UCSD-AML1 (cell line): Measurements from ENCODE around the gene DNAJC11.
"Not testable (repeated sequence)": the region's sequence is repeated elsewhere in the genome, so short reads cannot be mapped to it uniquely, and the experiment has no call there.

Experiments used
- DNase-seq: peaks from one replicate; lab custom pipeline; 2025; ENCODE audit not compliant: unreplicated experiment; lab: John Stamatoyannopoulos, UW

DNAJC11 gene

DNA sequence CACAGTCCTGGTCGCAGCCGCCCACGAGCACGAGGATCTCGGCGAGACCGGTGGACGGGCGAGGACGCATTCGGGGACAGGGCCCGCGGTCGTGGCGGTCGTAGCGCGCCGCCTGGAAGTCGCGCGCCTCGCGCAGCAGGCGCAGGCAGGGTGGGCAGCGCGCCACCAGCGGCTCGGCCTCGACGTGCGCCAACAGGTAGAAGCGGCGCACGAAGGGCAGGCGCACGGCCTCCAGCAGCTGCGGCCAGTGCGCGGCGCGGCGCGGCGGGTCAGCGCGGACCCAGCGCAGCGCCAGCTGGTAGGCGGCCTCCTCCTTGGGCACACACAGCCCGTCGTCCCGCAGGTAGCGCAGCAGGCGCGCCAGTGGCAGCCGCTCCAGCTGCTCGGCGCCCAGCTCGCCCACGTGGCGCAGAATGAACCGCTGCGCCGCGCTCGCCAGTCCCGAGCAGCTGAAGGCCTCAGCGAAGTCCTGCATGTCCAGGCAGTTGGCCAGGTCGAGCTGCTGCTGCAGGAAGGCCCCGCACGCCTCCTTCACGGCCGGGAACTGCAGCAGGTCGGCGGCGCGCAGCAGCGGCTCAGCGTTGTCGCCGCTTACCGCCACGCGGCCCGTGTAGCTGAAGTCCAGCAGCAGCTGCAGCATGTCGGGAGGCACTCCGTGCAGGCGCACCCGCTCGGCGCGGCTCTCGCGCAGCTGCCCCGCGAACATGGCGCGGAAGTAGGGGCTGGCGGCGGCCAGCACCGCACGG, 99.5 kb downstream of the DNAJC11 start:
- no peak for DNase-seq

DNA sequence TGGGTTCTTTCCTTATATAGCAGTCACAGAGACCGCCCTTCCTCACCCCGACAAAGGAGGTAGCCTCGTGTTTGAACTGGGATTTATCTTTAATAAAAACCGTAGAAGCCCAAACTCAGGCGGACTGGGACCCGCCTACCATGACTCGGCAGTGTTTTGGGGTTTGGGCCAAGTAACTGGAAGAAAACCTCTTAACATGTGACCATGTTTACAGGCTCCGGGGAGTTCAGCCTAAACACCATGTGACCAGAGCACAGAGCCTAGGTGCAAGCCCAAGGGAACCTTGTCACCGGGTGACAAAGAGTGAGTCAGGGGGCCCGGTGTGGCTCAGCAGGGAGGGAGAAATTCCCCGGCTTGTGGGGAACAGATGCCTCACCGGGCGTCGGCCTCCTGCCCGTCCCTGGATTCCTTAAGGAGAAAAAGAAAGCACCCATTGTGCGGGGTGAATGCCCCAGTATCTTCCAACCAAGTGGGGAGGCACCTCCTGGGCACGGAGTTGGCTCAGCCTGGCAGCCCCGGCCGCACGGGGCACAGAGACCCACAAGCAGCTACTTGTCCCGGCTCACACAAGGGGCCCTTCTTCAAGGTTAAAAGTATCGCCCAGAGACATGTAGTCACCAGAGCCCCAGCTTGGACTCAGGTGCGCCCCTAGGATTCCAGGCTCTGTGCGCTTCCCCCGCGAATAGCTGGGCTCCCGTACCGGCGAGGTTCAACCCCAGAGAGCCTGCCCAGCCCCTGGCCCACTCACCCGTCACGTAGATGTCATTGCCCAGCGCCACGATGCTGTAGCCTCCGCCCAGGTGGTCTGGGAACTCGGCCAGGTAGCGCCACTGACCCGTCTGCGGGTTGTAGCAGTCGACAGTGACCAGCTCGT, 100.3 kb downstream of the DNAJC11 start:
- peak; percentile 62 for DNase-seq

DNA sequence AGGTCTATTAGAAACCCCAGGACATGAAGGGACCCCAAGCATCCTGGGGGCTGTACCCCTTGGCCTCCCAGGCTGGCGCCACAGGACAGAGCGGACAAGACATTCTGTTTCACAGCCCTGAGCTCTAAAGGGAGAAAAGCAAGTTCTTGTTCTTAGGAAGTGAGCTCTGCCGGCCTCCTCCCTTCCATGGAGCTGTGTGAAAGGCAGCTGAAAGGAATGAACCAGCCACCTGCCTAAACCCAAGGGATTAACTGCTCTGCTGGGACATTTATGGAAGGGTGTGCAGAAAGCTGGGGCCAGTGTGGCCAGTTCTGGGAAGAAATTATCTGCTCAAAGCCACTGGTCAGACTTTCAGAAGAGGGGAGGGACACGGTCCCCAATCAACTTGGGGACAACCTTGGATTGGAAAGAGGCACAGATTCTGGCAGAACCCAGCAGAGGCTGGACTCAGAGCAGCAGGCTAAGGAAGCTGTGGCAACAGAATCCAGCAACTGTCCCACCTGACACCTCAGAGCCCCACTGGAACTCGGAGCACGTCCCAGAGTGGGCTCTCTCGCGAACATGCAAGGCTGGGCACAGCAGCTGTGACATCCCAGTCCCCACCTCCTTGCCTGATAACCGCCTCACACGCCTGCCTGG, 101.1 kb downstream of the DNAJC11 start:
- DNase-seq = no peak

DNA sequence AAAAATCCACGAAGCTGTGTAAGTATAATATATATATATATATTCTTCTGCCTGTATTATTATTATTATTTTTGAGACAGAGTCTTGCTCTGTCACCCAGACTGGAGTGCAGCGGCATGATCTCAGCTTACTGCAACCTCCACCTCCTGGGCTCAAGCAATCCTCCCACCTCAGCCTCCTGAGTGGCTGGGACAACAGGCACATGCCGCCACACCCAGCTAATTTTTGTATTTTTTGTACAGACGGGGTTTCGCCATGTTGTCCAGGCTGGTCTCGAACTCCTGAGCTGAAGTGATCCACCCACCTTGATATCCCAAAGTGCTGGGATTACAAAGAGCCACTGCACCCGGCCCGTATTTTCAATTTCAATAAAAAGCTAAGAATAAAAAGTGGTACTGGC, 101.6 kb downstream of the DNAJC11 start:
- not testable (repeated sequence) for DNase-seq

- peak; percentile 59 for DNase-seq
These were observed 102.3 kb downstream of the DNAJC11 start for GRCh38 chr1:6599141-6599975.

DNA sequence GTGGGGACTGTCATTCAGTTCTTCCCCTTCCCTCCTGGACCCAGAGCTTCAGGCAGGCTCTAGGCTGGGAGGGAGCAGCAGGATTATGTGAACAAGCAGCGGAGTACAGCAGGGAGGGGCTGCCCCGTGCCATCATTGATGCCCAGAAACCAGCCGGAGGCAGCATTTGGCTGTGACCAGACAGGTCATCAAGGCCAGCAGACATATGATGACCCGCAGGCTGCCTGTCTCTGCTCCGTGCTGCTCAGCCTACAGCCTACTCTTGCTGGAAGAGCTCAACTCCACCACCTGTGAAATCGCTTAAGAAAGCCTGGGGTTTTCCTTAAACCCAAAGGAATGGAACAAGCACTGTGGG, 103.9 kb downstream of the DNAJC11 start:
- DNase-seq = no peak

GRCh38 chr1:6596886-6597776, 104.5 kb downstream of the DNAJC11 start:
- DNase-seq = no peak

- DNase-seq = no peak
These were observed 105.3 kb downstream of the DNAJC11 start for GRCh38 chr1:6596351-6596750.

DNA sequence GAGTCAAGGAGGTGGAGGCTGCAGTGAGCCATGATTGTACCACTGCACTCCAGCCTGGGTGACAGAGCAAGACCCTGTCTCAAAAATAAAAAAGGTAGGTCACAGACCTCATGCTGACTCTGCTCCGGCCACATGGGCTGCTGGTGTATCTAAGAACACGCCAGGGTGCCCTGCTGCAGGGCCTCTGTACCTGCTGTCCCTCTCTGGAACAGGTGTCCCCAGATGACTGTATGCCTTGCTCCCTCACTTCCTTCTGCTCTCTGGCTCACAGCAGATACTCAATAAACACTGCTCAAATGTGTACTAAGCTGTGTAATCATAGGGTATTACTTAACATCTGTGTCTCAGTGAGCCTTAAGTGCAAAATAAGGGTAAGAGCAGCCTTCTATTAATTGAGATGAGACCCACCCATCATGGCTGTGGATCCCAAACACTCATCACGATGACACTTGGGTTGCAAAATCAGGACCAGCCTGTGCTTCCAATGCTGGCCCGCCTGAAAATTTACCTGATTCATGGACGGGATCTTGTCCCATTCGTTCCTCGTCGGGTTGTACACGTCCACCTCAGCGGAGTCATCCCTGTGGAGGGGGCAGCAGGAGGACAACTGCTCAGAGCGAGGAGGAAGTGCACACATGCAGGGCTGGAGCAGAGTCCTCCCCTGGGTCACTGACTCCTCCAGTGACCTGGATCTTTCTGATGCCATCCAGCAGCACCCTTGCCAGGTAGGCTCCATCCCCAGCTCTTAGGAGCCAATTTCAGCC, 106.5 kb downstream of the DNAJC11 start:
- DNase-seq = no peak

- DNase-seq = no peak
These were observed 107.8 kb downstream of the DNAJC11 start for GRCh38 chr1:6593810-6594209.

- DNase-seq = no peak
These were observed 108.6 kb downstream of the DNAJC11 start for GRCh38 chr1:6592865-6593593.

GRCh38 chr1:6592441-6592840, 109.2 kb downstream of the DNAJC11 start:
- peak; percentile 23 for DNase-seq

DNA sequence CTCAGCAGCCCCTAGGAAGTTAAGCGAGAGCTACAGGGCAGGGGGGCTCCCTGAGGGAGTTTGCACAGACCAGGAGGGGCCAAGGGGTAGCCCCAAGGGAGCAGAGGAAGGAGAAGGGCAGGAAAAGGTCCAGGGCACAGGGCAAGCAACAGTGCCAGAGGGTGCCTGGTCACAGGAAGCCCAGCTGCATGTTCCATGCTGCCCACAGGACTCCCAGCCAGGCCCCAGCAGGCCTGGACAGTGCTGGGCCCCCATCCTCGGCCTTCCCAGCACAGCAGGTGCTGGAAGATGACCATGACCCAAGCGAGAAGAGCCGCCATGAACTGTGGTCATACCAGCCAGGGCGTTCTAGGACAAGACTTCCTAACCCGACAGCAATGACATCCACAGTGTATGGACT, 110.0 kb downstream of the DNAJC11 start:
- no peak for DNase-seq

- peak; percentile 66 for DNase-seq
These were observed 110.4 kb downstream of the DNAJC11 start for GRCh38 chr1:6591222-6591621.

GRCh38 chr1:6590046-6590445, 111.6 kb downstream of the DNAJC11 start:
- no peak for DNase-seq

GRCh38 chr1:6588893-6589520, 112.6 kb downstream of the DNAJC11 start:
- DNase-seq = peak; percentile 54

DNA sequence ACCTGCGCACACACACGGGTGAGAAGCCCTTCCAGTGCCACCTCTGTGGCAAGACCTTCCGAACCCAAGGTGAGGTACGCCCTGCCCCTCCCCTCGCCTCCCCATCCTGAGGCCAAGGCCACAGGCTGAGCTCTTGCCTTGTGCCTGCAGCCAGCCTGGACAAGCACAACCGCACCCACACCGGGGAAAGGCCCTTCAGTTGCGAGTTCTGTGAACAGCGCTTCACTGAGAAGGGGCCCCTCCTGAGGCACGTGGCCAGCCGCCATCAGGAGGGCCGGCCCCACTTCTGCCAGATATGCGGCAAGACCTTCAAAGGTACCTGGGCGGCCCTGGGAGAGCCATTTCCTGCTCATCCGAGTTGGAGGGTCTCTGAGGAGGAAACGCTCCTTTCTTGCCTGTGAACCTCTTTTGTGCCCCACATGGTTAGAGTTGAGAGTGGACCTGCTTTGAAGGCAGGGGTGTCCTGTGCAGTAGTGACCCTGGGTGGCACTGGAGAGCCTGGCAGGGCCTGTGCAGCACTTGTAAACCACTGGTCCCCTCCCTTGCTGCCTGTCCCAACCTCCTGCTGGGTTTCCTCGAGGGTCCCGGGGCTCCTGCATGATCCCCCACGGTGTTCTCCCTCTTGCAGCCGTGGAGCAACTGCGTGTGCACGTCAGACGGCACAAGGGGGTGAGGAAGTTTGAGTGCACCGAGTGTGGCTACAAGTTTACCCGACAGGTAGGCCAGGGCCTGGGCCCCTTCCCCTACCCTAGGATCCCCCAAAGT, 113.3 kb downstream of the DNAJC11 start:
- DNase-seq = no peak
